AG09319 (cell line): ENCODE data around the gene MTHFD1L.

Experiments used
- DNase-seq: peaks from one replicate; pipeline ENCODE4 v3.0.0-alpha.2; 2010; ENCODE audit warnings: low read depth; ENCODE audit errors: extremely low read depth
- TF ChIP-seq, protein P1 (sequence below): IDR thresholded peaks from 2 replicates; pipeline ENCODE4 v1.5.1; 2011; ENCODE audit warnings: low read depth, mild to moderate bottlenecking, inconsistent platforms, low read length, moderate library complexity

MTHFD1L gene

DNA sequence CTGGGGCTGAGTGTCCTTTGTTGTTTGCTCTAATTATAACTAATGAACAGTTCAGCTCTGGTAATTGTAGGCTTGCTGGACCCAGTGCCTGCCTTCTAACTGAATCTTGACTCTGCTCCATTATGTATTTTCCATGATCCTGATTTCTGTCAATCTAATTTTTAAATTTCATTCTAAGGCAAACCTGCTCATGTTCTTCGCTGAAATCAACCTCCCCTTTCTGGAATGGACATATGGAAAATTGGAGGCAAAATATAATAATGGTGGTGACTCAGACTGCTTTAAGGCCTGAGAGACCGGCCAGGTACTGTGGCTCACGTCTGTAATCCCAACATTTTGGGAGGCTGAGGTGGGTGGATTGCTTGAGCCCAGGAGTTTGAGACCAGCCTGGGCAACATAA lies 191.6 kb downstream of the MTHFD1L start:
- DNase-seq = no peak
- TF ChIP-seq, protein P1, sequence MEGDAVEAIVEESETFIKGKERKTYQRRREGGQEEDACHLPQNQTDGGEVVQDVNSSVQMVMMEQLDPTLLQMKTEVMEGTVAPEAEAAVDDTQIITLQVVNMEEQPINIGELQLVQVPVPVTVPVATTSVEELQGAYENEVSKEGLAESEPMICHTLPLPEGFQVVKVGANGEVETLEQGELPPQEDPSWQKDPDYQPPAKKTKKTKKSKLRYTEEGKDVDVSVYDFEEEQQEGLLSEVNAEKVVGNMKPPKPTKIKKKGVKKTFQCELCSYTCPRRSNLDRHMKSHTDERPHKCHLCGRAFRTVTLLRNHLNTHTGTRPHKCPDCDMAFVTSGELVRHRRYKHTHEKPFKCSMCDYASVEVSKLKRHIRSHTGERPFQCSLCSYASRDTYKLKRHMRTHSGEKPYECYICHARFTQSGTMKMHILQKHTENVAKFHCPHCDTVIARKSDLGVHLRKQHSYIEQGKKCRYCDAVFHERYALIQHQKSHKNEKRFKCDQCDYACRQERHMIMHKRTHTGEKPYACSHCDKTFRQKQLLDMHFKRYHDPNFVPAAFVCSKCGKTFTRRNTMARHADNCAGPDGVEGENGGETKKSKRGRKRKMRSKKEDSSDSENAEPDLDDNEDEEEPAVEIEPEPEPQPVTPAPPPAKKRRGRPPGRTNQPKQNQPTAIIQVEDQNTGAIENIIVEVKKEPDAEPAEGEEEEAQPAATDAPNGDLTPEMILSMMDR = no peak

DNA sequence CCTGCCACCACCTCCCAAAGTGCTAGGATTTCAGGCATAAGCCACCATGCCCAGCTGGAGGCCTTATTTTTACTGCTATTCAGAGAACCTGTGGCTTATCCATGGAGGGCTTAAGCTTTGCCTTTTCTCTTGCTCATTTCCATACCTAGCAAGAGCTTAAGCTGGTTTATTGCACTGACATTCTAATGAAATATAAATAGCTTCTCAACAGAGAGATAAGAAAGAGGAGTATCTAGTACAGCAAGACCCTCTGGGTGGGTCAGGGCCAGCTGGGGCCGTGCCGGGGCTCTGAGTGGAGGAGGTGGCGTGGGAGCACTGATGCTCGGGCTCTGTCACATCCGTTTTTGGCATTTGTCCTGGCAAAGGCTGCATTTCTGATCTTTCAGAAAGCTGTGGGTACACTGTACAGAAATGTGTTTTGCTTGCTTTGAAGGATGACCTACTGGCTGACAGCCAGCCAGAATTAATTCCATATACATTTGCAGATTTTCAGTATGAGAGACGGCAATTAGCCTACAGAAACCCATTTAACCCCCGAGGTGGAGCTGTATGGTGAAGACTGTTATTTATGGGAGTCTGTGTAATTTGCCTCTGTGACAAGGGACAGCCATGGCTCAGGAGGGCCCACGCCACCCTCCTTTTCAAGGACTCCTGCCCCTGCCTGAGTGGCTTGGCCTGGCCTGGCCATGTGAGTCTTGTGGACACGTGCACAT lies 192.7 kb downstream of the MTHFD1L start:
- no peak for DNase-seq
- TF ChIP-seq, protein P1 = no peak

DNA sequence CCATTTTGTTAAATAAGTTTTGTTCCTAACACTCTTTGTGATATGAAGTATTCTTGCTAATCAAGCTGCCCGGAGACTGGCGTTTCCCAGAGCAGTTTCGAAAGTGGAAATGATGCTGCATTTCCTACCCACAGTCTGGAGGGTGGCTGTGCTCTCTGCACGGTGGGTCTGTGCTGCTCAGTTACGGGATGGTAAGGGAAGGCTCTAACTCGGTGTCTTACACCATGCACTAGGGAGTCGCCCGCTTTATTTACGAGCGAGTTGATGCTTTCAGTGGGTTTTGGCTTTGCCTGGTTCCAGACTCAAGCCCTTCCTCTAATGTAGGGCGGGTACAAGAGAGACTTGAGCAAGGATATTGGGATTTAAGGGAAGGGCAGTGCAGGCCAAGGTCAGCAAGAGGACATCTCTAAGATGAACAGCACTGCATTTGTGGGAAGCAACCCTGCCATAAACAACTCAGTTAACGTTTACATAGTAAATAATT lies 194.2 kb downstream of the MTHFD1L start:
- TF ChIP-seq, protein P1 = no peak
- no peak for DNase-seq

DNA sequence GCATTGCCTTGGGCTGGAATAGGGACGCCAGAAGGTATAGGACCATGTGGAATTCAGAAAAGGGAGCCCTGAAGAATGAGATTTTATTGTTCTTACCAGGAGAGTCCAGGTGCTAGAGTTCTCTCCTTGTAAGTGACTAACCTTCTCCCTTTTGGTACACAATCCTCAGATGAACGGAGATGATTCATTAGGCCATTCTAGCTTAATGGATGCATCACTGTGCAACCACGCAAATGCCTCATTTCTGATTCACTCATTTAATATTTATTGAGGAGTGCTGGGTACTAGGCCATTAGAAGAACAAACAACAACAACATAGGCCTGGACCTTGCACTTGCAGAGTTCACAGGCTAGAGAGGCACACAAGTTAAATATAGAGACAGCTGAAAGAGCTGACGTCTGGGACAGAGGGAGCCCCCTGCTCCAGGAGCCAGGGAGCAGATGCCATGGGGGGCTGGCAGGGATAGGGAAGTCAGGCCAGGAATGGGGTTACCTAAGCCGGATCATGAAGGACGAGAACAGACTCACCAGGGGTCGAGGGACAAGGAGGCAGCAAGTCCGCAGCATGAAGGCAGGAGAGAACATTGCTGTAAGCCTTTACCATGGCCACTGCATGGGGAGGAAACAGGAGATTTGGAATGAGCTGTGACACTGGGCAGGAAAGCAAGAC lies 194.7 kb downstream of the MTHFD1L start:
- TF ChIP-seq, protein P1 = no peak
- peak; percentile 29 for DNase-seq

DNA sequence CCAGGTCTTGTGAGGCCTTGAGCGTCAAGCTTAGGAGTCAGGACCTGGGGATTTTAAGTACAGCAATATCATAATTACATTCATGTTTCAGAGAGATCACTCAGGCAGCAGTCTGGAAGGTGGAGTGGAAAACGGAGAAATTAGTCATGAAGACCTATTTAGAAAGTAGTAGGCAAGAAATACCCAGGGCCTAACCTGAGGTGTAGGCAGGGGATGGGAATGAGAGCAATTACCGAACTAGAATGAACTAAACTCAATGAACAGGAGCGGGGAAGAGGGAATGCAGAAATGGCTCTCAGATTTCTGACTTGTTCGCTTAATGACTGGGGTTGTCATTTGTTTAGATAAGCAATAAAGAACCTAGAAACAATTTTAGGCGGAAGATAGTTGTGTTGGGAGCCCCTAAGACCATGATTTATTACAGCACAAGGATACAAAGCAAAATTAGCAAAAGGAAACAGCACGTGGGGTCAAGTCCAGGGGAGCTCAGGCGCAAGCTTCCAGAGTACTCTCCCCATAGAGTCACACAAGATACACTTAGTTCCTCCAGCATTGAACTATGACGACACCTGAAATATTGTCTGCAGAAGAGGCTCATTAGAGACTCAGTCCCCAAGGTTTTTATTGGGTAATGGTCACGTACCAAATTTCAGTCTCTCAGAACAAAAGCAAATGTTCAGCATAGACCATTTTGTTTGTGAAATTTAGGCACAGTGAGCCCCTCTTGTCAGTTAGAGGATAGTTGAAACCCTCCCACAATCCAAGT lies 195.4 kb downstream of the MTHFD1L start:
- TF ChIP-seq, protein P1 = no peak

DNA sequence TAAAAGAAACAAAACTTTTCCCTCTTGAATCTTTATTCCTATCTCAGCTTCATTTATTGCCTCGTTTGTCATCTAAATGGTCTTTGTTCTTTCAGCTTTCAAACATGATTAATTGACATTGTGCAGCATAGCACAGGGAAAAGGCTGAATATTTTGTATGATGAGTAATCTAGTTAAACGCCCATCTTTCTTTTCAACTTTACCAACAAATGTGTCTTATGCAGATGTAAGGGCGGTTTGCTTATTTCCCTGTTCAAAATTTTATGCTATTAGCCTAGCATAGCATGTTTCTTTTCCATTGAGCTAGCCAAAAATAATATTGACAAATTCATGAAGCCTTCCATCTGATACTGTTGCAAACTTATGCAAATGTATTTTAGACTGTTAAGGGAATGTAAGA lies 197.8 kb downstream of the MTHFD1L start:
- TF ChIP-seq, protein P1 = no peak
- DNase-seq = peak; percentile 42

More for the DNA sequence above, 195.4 kb downstream of the MTHFD1L start:
- no peak for DNase-seq
